GM19397 (cell line): Measurements from ENCODE around the gene RIMBP2.
"Not testable (repeated sequence)": the region's sequence is repeated elsewhere in the genome, so short reads cannot be mapped to it uniquely, and the experiment has no call there.

ENCODE experiments used
- ATAC-seq: cut with Tn5 transposase; IDR thresholded peaks from one replicate; pipeline ENCODE4 v1.9.1; 2021; ENCODE audit warnings: mild to moderate bottlenecking, moderate library complexity; ENCODE audit not compliant: unreplicated experiment

Gene RIMBP2

DNA sequence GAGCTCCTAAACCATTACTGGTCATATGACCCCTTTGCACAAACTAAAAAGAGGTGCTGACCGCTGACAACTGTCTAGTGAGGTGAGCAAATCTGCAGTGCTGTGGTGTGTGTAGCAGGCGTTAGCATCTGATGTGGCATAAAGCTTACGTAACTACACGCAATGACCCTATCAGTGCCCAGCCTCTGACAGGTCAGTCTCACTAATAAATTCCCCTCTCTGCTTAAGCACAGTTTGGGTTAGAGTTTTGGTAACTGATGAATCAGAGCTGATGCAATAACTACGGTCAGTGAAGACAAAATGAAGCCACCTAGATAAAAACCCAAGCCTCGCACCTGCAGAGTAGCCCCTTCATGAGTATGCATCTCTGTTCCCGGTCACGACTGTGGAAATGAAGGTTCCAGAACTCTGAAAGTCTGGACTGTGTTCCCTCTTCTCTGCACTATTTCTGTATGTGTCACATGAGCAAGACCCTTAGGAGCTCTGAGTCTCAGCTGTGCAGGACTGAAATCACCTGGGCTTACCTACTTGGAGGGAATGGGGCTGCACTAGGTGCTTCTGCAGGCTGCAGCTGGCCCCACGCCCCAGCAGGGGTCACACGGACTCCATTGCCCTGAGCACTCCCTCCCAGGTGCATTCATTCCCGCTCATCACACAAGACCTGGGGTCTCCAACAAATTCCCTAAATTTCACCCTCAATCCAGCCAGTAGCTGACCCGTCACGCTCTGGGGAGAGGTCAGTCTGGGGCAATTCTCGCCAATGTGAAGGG is 54.4 kb downstream of the RIMBP2 start:
- no peak for ATAC-seq

DNA sequence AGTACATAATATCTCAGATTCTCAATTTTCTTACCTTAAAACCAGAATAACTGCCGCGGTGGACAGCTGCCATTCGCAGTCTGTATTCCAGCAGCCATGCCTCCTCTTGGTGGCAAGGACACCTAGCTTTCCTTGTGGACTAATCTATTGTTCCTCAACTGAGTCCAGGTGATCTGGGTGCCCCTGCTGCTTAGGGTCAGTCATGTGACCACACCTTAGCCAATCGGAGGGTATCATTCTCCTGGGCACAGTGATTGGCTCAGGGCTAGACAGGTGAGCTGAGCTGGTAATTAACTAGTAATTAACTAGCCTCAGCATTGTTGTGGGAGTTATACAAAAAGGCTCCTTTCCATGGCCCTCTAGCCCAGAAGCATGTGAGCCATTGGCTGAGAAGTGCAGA is 55.0 kb downstream of the RIMBP2 start:
- ATAC-seq: no peak

GRCh38 chr12:130658145-130658911 is 57.8 kb downstream of the RIMBP2 start:
- no peak for ATAC-seq

DNA sequence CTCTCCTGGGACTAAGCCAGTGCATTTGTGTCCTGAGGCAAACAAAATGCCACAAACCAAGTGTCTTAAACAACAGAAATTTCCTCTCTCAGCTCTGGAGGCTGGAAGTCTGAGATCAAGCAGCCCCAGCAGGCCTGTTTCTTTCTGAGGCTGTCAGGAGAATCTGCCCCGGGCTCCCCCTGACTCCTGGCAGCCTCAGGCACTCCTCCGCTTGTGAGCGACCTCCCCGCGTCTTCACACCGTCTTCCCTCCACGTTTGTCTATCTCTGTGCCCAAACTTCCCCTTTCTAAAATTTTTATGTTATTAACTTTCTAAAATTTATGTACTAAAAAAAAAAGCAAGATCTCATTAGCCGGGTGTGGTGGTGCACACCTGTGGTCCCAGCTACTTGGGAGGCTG is 59.7 kb downstream of the RIMBP2 start:
- ATAC-seq: no peak

DNA sequence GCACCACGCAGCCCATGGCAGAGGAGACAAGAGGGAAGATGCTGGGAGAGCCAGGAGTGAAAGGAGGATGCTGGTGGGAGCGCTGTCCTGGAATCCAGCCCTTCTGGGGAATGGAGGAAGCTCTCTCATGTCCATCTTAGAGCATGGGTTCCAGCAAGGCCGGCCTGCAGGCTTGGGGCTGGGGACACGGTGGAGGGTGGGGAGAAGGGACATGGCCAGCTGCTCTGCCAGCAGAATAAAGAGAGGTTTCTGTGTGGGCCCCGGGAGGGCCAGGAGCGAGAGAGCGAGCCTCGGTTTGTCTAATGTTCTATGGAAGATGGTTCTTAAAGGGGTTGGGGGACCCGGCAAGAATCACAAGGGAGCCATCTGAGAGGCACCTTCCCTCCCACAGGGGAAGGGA is 60.2 kb downstream of the RIMBP2 start:
- ATAC-seq: no peak

DNA sequence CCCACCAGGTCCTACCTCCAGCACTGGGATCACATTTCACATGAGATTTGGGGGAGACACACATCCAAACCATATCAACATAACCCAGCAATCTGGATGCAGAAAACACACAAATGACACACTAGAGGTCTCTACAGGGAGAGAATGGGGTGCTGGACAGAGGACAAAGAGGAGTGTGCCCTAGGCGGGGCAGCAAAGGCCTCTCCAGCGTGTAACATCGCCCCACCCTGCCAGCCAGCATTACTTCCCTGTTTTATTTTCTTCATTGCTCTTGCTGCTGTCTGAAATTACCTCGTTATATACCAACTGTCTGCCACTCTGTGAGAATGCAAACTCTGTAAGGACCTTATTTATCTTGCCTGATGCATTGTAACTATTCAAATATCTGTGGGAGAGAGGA is 61.1 kb downstream of the RIMBP2 start:
- no peak for ATAC-seq

DNA sequence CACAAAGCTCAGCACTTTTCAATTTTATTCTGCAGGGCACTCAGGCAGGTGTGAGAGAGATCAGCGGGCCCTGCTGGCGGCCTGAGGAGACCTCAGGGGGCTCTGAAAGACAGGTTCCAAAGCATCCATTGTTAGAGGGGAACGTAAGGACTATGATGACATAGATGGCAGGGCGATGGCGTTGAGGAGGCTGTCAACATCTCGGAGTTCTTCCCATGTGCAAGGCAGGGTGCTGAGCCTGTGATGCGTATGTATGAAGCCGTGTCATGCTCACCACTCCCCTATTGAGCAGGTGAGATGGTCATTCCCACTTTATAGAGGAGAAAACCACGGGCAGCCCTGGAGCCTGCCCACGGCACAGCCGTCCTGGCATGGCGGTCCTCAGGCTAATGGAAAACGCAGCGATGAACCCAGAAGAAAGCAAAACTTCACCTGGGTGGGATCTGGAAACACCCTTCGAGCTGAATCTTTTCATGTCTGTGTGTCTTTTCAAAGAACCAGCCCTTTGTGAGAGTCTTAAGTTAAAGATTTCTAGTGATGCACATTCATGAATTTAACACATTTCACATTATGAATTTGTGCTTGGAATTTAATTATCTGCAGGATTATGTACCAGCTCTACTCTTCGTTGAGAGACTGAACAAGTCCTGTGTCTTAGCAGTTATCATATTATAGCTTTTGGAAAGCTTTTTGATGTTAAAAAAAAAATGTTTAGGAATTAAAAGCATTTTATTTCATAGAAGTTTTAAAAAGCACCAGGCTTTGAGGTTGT is 64.7 kb downstream of the RIMBP2 start:
- no peak for ATAC-seq

DNA sequence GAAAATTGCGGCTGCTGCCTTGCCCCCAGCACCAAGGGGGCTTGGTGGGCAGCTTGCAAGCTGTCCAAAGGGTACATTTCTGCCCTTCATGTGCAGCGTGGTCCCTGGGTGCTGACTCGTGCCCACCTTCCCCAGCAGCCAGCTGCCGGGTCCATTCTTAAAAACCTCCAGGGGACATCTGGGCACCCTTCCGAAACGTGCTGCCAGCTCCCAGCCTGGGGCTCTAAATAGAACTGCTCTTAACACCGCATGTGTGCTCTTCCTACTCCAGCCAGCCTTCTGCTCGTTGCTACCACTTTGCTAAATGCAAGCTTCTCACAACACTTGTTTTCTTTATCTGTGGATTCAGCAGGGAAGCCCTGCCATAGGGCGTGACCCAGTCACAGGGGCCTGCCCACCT is 66.0 kb downstream of the RIMBP2 start:
- no peak for ATAC-seq

GRCh38 chr12:130649101-130650045 is 66.7 kb downstream of the RIMBP2 start:
- no peak for ATAC-seq

DNA sequence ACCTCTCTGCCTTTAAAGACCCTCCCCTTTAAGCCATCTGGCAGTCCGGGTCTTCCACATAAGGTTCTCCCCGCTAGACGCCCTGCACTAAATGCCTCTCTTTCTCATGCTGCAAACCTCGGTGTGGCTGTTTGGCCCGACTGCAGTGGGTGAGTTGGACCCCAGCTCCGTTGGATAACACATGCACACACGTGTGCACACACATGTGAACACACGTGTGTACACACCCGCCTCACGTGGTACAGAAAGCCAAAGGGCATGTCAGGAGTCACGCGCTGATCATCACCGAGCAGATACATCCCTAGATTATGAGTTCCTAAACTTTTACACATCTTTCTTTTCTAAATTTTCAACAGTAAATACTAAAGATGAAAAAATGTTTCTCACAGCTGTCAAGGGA is 68.3 kb downstream of the RIMBP2 start:
- ATAC-seq: no peak

DNA sequence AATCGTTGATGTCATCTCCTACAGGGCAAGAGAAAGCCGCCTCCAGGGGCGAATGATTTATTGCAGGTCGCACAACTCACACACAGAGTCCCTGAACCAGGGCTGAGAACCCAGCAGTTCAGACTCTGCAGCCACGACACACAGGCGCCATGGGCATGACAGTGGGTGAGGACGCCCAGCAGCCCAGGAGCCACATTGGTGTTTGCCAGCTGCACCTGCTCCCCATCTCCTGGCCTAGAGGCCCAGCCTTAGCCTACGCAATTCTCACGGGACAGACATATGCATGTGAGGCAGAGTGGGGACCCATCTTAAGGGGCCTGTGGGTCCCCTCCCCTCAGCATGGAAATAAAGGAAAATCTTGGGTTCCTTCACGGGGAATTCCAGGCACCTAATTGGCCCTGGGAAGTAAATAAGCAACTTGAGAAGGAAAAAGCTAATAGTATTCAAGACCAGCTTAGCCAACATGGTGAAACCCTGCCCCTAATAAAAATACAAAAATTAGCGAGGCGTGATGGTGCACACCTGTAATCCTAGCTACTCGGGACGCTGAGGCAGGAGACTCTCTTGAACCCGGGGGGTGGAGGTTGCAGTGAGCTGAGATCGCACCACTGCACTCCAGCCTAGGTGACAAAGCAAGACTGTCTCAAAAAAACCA is 69.3 kb downstream of the RIMBP2 start:
- no peak for ATAC-seq

DNA sequence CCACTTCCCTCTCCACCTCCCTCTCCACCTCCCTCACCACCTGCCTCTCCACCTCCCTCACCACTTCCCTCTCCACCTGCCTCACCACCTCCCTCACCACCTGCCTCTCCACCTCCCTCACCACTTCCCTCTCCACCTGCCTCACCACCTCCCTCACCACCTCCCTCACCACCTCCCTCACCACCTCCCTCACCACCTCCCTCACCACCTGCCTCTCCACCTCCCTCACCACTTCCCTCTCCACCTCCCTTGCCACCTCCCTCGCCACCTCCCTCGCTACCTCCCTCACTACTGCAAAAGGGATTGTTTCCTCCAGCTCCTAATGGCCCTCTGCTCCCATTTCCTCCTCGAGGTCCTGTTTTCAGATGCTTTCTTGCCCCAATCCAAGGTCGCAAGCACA is 69.9 kb downstream of the RIMBP2 start:
- not testable (repeated sequence) for ATAC-seq

DNA sequence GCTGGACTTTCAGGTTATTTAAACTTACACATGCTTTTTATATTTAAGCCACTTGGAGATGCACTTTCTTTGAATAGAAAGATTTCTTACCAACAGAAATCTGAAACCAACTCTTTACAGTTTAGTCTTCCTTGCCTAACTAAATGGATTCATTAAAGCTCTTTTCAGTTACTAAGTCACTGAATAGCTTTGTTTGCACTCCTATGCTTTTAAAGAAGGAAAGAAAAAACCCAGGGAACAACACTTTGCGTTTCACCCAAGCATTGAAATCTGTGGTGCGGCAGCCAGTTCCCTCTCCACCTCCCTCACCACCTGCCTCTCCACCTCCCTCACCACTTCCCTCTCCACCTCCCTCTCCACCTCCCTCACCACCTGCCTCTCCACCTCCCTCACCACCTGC is 70.3 kb downstream of the RIMBP2 start:
- no peak for ATAC-seq

GRCh38 chr12:130644566-130644965 is 71.5 kb downstream of the RIMBP2 start:
- no peak for ATAC-seq

DNA sequence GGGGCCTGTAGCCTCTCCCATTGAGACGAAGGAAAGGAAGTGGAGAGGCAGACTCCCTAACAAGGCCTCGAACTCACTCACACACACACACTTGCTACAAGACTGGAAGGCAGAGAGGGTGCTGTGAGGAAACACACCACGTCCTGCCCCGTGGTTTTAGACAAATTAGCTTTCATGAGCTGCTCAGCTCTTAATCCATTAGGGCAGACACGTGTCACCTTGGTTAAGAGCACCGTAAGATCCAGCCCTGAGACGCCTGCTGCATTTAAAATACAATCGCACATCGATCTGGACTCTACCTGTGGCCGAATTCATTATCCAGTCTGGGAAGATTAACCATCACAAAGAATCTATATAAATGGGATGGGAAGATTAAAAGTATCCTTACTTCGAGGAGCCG is 72.0 kb downstream of the RIMBP2 start:
- ATAC-seq: no peak

- ATAC-seq: no peak
Measured at GRCh38 chr12:130642856-130643255, 73.2 kb downstream of the RIMBP2 start.

DNA sequence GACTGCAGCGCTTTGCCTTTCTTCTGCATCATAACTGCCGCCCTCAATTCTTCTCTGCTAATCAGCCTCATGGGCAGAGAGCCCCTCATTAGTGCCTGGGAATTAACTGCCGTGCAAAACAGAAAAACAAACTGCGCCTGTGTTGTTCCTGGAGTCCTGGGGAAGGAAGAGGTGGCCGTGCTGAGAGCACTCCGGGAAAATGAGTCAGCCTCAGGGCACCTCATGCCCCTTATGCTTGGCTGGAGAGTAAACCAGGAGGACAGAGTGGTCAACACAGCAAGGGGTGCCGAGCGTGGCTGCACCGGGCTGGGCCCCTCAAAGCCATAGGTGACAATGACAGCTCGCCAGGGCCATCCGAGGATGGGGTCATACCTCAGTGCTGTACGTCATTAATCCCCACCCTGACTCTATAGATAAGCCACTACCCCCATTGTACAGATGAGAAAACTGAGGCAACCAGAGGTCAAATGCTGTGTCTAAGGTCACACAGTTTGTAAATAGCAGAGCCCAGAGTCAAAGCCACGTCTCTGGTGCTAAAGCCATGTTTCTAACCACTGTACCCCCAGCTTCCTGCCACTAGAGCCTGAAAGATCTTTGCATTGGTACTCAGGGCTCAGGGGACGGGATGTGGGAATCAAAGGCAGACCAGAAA is 74.4 kb downstream of the RIMBP2 start:
- no peak for ATAC-seq

DNA sequence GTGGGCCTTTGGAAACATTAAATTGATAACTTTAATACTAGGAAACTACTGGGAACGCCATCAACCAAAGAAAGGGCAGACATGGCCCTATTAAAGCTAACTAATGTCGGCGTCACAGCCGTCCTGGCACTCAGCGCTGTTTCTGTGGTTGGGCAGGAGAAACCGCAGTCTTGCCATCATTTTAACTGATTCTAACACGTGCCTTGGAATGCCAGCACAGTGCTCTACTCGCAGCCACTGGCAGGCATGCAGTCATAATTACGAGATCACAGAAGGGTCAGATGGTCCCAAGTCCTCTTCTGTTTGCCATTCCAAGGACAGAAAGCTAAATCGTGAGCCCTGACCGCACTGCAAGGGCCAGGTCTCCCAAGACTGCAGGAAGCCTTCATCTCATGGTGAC is 75.2 kb downstream of the RIMBP2 start:
- ATAC-seq: no peak

DNA sequence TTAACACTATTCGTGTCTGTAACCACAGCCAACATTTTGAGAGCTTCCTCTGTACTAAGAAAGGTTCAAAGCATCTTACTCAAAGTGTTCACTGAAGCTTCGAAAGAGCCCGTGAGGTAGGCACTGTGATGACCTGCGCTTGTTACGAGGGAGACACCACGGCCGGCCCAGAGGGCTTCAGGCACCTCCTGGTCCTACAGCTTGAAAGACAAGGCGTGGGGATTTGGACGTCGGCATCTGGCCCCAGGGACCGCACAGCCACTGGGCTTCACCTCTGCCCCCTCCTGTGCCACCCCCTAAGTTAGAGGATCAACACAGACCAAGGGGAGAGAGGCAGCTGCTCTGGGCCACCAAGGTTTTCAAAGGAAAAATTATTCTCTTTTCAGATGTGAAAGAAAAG is 75.6 kb downstream of the RIMBP2 start:
- no peak for ATAC-seq
